CD4-positive, alpha-beta T cell treated with Interleukin-17A for 1 hour (primary cell): ENCODE results near the gene TPMT.
"Not testable (repeated sequence)": the region's sequence is repeated elsewhere in the genome, so short reads cannot be mapped to it uniquely, and the experiment has no call there.

Source experiments
- DNase-seq: peaks from one replicate; pipeline ENCODE4 v3.0.0-alpha.2; 2020

TPMT gene

DNA sequence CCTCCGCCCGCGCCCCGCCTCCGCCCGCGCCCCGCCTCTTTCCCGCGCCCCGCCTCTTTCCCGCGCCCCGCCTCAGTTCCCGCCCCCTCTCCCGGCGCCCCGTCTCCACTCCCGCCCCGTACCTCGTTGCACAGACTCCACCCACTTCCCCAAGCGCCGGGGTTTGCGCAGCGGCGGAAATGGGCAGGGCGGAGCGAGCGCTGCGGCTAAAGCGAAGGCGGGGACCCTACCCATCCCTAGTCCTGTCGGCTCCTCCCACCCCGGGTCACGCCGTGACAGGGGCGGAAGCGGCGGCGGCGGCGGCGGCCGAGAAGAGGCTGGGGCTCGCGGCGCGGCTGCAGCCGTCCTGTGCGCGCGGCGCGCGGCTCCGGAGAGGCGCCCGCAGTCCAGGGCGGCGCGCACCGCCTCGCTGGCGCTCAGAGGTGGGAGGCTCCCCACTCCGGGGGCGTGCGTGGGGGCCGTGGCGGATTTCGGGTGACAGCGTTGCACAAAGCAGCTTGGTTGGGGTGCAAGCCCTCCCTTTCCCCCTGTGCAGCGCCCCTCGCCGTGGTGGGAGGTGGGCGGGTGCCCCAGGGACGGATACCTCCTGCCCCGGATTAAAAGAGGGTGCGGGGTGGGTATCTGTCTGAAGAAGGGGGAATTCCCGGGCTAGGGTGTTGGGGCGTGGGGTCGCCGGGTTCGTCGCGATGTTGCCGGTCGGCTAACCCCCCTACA lies 430 bp upstream of the TPMT start, which contains the start of gene KDM1B:
TSS of gene KDM1B (plus strand) at position 273 of the 714 bp plus-strand sequence. CDS start 4,474 bp downstream, outside the sequence.
- DNase-seq, result peak; percentile 99

DNA sequence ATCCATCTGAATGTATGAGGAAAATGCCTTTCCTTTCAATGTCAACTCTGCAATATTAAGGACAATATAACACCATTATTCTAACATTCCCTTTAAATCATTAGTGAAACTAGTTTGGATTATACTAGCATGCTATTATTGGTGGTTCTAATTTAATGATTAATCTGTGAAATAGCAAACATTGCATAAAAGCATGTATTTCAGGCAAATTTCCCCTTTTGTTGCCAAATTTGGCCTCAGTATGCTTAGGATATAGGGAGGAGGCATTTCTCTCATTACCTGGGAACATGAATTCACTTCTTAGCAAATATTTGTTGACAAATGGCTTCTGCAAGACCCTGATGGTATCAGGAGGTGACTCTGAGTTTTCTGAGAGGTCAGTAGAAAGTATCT lies 1.6 kb downstream of the TPMT start:
- DNase-seq, result no peak

DNA sequence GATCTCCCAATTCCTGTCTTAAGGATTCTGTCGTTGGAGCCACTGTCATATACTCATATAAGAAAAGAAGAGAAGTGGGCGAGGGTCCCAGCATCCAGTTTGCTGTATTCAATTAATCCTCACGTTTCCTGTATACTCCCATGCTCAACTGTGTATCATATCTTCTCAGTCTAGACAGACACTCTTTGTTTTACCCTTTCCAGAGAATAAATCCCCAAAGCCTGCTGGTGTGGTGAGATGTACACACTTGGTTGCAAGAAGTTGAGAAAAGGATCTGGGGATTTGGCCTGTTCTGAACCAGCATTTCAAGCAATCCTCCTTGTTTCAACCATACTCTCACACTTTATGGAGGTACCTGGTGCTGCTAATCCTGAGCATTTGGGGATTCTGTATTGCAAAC lies 3.1 kb downstream of the TPMT start:
- DNase-seq, result no peak

DNA sequence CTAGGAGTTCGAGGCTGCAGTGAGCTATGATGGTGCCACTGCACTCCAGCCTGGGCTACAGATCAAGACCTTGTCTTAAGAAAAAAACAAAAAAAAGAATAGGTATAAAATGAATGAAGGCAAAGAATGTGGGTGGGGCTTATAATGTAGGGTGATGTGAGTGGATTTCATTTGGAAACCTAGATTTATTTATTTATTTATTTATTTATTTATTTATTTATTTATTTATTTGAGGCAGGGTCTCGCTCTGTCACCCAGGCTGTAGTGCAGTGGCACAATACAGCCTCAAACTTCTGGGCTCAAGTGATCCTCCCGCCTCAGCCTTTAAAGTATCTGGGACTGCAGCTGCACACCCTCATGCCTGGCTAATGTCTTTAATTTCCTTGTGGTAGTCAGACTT lies 3.5 kb downstream of the TPMT start:
- not testable (repeated sequence) for DNase-seq

DNA sequence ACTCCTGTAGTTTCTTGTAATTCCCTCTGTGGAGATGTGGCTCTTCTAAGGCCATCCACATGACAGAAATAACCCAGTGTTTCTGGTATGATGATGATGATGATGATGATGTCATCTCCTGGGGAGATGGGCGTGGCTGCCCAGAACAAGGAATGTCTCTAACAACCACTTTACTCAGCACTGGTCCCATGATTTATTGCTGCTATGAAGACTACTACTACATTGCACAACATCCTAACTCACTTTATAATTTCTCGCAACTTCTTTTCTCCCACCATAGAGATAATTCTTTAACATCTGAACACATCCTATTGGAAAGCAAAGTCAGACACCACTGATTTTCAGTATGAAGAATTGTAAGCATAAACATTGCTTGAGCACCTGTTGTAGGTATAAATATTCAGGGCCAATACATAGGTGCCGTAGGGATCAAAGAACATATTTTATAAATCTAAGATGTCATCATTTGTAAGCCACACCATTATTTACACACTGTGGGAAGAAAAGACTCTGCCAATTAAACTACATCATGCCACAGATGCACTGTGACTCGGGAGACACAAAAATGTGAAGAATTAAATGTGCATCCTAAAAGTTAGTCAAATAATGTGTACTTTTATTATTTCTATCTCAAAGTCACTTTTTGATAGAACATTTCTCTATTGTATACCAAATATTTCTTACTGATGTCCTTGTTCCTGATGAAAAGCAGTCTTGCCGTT lies 6.4 kb downstream of the TPMT start:
- DNase-seq, result no peak

DNA sequence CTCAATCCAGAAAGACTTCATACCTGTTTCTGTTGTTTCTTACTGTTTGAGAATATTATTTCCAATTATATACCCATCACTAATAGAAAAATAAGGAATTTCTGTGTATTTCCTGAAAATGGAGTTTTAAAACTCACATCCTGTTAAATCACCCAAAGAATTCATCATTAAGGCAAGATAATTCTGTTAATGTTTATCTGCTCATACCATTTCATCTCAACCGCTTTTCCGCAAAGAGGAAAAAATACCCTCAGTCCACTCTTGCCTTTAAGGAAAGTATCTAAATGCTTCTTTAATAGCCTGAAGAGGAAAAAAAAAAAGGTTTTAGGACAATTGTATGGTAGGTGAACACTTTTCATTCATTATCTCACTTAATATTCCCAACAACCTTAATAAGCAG lies 7.3 kb downstream of the TPMT start:
- no peak for DNase-seq

DNA sequence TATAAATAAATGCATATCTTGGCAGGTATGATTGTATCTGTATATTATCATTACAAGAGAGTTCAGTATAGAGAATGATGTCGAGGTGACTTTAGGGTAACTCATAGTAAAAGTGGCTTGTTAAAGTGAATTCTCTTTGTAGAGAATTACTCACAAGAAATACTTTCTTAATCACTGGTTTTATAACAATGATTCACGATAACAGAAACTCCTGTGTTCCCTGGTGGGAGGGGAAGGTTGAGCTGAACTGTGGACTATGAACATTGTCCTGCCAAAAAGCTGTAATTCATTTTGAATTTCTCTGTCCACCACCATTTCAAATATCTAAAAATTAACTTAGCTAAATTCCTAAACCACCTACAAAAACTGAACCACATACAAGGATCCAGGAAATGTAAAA lies 7.7 kb downstream of the TPMT start:
- DNase-seq, result no peak

DNA sequence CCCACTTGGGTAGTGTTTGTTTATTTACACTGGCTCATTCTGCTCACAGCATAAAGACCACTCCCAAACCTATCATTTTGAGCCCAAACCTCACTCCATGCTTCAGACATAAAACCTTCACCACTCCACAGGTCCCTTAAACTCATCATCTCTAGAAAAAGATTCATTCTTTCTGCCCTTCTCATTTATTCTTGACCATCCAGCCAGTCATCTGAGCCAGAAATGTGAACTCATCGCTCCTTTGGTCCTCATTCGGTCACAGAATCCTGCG lies 12.4 kb downstream of the TPMT start:
- DNase-seq, result no peak

DNA sequence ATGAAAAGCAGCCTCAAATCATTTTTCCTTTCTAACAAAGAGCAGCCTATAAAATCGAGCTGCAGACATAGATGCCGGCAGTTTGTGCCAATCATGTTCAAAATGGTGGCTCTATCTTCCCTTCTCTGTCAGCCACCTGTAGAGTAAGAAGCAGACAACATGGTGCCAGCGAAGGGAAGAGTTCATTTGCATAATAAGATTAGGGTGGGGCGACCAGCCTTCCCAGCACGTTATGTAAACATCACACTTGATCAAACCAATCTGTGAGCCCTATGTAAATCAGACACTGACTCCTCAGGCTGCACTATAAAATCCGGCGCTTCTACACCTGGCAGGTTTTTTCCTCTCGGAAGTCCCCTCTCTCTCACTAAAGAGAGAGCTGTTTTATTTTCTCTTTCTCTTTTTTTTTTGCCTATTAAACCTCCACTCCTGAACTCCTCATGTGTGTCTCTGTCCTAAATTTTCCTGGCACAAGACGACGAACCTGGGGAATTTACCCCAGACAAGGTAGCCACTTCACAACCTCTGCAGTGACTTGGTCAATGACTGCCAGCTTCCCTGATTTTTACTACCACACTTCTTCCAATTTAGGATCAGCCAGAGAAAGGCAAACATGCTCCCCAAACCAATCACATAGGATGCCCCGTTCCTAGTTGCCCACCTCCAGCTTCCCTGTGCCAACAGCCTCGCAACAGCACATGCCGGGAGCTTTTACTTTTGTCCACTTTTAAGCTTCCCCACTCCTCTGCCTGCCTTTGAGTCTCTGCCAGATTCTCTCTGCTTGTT lies 12.9 kb downstream of the TPMT start:
- DNase-seq, result no peak

DNA sequence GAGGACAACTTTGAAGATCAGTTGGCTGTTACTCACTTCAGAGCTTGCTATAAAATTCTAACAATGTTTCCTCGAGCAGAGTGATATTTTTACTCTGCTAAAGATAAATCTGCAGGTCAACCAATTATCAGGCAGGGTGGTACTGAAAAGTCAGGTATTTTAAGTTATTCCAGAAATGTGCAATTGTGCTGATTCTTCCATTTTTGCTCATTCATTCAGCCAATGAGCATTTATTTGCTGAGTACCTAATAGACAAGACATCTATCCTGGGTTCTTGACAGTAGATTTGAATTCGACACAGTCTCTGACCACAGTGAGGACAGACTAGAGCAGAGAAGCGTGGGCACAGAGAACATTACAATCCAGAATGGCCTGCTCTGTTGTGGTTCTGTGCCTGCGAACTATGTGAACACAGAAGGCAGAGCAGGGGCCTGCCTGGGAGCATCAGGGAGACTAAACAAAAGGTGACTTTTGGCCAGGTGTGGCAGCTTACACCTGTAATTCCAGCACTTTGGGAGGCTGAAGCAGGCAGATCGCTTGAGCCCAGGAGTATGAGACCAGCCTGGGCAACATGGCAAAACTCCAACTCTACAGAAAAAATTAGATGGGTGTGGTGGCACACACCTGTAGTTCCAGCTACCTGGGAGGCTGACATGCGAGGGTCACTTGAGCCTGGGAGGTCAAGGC lies 14.8 kb downstream of the TPMT start:
- DNase-seq, result no peak

DNA sequence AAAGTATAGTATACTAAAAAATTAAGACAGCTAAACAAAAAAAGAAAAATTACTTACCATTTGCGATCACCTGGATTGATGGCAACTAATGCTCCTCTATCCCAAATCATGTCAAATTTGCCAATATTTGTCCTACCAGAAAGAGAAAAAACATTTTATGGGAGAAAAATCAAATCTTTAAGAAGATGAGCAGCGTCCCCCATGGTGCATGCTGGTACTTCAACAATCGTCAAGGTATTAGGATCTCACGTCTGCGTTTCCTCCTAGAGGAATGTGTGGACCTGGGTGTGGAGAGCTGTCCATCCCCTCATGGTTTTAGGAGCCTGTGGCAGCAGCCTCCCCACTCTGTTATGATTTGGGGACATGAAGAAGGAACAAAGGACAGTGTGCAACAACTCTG lies 16.0 kb downstream of the TPMT start:
- no peak for DNase-seq

DNA sequence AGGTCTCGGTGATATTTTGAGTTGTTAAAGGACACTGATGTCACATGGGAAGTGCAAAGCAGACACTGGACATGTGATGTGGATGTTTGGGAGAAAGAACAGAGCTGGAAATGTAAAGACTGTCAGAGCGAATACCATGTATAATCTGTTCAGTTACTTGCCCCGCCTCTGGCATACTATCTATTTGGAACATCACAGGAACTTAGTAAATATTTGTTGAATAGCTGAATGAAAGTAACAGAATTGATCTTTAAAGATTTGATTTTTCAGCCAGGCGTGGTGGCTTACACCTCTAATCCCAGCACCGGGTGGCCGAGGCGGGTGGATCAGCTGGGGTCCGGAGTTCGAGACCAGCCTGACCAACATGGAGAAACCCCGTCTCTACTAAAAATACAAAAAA lies 18.6 kb downstream of the TPMT start:
- DNase-seq, result no peak

DNA sequence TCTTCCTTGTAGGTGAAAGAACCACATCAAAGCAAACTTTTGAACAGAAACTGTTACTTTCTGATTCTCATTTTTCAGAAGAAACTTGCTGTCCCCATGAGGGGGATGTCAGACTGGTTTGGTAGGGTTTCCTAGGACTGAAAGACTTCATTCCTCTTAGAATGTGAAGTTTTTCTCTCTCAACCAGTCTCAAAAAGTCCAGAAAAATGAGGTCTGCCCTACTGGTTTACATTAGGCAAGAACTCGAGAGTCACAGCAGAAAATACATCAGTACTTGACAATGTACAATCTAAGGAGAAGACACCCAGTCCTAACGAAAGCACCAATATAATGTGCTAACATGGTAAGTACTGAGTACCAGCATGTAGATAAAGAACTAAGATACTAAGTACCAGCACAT lies 19.7 kb downstream of the TPMT start:
- DNase-seq, result no peak

DNA sequence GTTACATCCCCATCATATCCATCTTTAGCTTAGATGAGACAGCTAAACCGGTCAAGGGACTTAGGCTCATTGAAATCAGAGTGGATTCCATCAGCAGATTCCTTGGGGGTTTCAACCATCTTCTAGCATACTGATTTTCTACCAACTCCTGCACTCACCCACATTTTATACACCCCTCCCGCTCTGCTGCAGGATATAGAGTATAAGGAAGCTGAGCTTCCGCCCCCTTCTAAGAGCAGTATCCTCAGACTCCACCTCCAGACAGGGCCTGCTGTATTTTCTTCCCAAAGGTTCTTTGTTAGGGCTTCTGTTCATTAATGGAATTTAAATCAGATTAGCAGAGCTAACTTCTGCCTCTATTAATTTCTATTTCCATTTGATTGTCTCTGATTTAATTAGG lies 22.5 kb downstream of the TPMT start:
- no peak for DNase-seq

DNA sequence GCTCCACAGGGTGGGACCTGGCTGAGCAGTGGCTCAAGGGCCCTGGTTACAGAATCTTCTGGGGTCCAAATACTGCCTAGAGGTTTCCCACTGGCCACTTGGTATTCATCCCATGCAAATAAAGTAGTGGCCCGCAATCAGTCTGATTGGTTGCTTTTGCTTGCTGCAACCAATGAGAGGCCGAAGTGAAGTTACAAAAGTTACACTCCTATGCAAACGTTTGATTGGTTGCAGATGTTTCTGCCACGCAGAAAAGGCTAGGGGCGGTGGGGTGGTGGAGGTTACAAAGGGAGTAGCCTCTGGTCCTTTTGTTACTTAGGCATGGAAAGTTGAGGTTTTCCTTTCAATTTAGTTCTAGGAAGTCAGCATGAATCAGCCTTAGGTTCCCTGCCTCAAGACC lies 28.8 kb downstream of the TPMT start:
- no peak for DNase-seq

DNA sequence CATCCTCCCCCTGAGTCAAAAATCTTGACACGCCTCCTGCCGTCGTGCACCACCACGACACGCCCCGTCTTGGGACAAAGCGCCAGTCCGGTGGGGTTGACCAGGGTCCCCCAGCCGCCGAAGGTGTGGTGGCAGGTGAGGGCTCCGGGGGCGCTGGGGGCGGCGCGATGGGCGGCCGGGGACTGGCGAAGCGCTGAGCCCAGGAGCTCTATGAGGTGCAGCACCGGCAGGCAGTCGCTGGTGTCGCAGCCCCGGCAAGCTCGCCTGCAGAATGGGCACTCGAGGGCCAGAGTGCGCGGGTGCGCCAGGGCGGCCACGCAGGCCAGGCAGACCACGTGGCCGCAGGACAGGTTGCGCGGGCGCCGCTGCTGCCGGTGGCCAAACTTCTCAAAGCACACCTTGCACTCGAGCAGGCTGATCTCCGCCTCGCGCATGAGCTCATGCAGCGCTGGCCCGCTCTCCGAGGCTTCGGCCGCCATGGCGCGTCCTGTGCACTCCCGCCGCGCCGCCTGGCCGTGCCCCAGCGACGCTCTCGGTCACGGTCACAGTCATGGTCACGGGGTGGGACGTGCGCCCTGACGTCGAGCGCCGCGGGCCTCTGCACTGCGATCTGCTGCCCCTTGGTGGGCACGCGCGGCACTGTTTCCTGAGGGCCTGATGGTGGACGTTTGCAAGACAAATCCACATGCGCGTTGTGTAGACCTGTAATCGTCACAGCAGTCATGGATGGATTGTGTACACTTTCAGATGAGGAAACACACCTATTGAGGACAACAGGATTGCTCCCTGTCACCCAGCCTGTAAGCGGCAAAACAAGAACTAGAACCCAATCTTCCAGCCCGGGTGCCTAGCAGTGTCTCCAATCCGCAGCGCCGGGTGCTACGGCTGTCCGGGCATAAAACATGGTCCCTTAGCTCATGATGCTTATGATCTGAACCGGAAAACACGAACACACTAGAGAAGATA lies 32.5 kb downstream of the TPMT start, which contains the start of gene NHLRC1:
TSS of gene NHLRC1 (minus strand) at position 550 of the 966 bp plus-strand sequence. CDS start at position 479, 71 bp downstream.
- DNase-seq, result peak; percentile 77

DNA sequence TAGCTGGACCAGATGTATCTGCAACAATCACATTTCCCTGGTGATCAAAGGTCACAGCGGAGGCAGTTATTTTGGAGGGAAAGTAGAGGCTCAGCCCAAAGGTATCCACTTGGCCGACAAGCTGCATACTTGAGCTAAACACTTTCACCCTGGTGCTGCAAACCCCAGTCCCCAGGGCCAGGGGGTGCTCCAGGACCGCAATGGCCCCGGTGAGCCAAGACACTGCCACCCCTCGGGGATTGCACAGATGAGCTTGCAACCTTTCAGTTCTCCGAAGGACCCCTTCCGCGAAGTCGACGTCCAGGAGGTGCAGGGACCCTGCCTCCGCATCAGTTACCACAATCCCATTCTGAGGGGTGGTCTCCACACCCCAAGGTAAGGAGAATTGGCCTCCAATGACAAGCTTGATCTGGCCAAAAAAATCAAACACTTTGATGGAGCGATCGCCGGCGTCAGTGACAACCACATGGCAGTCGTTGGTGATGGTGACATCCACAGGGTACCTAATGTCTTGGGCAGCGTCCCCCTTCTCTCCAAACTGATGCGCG lies 33.2 kb downstream of the TPMT start:
- DNase-seq, result no peak

DNA sequence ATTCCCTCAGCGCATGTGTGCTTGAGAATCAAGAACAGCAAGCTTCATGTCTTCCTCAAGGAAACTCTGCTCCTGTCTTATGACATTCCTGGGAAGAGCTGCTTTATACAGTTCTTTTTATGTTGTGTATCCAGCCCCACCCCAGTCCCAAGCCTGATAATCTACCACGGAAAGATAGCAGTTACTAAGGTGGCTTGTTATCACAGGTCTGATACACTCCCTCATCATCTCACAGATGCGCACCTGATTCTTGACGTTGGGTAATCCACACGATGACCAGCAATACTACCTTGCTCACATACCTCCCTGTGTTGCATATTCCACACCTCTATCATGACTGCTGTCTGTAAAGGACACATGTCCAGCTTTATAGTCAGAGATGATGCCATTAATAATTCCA lies 35.6 kb downstream of the TPMT start:
- no peak for DNase-seq

DNA sequence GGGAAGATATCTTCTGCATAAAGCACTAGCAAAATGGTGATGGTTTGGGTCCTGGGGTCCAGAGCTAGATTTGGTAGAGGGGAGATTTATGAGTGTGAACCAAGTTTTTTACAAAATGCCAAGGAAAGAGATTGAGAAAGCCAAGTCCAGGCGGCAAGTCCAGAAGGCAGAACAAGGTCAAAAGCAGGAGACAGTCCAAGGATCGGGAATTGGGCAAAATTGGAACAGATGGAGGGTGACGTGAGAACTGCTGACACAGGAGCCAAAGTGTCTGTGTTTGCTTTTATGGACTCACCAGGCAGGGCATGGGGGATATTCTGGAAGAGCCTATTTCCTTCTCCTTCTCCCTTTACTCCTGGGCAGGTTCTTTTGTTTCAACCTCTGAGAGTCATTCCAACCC lies 36.5 kb downstream of the TPMT start:
- DNase-seq, result no peak

DNA sequence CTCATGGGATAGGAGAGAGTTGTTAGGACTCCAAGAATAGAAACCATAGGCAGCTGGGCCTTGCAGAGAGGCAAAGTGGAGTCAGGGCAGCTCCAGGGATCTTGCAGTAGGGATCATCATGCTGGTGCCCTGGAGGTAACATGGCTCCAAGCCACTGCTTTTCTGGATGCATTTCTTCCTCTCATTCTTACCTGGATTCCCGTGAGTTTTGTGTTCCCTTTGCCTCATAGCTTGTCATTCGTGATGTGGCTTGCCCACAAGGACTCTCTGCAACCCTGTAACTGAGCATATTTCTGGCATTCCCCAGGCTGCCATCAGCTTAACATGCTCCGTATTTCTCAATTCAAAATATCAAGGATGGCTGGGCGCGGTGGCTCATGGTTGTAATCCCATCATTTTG lies 37.7 kb downstream of the TPMT start:
- no peak for DNase-seq

DNA sequence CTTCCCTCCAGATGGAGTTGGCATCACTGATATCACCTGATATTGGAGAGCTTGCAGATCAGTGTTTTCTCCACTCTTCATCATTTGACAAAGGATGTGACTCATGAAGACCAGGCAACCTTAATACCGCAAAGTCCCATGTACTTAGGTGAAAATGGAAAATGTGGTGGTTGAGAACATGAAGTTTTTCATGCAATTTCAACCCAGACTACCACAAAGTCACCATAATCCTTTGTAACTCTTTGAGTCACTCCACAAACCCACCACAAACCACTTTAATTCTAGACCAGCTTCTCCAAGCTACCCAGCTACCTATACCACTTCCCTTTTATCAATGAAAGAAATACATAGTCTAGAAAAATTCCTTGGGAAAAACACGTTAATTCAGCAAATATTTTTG lies 39.5 kb downstream of the TPMT start:
- no peak for DNase-seq

DNA sequence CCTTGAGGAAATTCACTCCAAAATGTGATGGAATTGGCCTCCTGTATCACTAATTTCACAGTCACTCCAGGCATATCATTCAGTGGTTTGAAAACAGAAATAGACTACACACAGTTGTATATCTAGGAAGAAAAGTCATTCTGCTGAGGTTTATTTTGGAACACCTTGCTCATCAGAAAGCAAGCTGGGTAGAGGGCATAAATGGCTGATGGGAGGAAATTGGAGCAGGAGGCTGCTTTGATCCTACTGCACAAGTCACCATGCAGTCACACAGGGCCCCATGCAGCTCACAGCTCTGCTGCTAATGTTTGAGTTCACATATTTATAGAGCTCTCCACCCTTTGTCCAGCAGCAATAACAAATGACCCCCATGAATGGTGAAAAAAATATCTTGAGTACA lies 44.7 kb downstream of the TPMT start:
- no peak for DNase-seq
